ENCODE data around the gene CTF1.

CTF1 gene

DNA sequence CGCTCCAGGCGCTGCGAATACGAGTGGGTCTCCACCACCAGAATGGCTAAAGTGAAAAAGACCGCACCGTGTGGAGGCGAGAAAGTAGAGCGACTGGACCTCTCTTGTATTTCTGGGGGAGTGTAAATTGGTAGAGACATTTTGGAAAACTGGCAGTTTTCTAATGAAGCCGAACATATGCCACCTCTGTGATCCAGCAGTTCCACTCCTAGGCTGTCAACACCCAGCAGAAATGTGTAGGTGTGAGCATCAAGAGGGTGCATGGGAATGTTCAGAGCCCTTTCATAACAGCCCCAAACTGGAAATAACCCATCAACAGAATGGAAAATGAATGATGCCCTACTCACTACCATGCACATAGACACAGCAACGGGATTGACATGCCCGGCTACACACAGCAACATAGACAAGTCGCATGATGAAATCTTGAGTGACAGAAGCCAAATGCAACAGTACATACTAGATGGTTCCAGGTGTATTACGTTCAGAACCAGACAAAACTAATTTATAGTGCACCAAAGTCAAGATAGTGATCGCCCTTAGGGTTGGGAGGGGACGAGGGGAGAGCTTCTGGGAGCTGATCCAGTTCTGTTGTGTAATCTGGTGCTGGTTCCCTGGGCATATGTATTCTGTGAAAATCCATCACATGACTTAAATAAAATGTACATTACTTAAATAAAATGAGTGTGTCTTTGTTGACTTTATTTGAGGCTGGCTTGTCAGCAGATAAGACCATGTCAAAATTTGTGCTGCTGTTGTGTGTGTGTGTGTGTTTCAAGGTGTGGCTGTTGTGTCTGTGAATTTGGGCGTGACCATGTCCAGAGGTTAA, 1.7 kb upstream of the CTF1 start:
- TF ChIP-seq, protein P1, sequence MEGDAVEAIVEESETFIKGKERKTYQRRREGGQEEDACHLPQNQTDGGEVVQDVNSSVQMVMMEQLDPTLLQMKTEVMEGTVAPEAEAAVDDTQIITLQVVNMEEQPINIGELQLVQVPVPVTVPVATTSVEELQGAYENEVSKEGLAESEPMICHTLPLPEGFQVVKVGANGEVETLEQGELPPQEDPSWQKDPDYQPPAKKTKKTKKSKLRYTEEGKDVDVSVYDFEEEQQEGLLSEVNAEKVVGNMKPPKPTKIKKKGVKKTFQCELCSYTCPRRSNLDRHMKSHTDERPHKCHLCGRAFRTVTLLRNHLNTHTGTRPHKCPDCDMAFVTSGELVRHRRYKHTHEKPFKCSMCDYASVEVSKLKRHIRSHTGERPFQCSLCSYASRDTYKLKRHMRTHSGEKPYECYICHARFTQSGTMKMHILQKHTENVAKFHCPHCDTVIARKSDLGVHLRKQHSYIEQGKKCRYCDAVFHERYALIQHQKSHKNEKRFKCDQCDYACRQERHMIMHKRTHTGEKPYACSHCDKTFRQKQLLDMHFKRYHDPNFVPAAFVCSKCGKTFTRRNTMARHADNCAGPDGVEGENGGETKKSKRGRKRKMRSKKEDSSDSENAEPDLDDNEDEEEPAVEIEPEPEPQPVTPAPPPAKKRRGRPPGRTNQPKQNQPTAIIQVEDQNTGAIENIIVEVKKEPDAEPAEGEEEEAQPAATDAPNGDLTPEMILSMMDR (IDR thresholded peaks at IDR 0.05; ENCODE audit: low read length, missing control alignments) = no peak
- DNase-seq (ENCODE audit: low read depth) = peak; percentile 19
- peak overlapping the region; percentile 51 for H3K4me3 ChIP-seq (replicated peaks; ENCODE audit: low read depth, low read length)

DNA sequence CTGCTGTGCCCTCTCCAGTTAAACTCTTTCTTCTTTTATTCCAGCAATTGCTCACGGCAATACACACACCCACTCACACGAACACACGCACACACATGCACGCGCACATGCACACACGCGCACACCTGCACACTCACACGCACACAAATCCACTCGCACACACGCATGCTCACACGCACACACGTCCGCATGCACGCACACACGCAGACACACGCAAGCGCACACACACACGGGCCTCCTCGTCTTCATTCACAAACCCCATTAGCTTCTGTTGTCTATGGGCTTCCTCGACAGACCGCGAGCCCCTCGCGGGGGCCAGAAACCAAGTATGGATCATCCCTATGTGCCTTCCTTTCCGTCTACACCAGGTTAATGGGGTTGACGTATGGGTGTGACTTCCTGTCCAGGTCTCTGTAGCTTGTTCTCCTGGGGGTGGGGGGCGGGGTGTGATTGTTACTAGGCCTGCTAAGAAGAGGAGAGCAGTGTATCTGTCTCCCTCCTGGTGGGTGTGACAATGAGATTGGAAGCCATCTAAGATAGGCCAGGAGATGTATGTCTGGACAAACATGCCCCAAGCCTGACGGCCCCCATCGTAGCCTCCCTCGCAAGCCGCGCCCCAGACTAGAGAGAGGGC, 670 bp upstream of the CTF1 start:
- H3K4me3 ChIP-seq (replicated peaks; ENCODE audit: low read depth, low read length) = peak overlapping the region; percentile 61
- peak; percentile 15 for DNase-seq (ENCODE audit: low read depth)
- TF ChIP-seq, protein P1 (IDR thresholded peaks at IDR 0.05; ENCODE audit: low read length, missing control alignments) = no peak

DNA sequence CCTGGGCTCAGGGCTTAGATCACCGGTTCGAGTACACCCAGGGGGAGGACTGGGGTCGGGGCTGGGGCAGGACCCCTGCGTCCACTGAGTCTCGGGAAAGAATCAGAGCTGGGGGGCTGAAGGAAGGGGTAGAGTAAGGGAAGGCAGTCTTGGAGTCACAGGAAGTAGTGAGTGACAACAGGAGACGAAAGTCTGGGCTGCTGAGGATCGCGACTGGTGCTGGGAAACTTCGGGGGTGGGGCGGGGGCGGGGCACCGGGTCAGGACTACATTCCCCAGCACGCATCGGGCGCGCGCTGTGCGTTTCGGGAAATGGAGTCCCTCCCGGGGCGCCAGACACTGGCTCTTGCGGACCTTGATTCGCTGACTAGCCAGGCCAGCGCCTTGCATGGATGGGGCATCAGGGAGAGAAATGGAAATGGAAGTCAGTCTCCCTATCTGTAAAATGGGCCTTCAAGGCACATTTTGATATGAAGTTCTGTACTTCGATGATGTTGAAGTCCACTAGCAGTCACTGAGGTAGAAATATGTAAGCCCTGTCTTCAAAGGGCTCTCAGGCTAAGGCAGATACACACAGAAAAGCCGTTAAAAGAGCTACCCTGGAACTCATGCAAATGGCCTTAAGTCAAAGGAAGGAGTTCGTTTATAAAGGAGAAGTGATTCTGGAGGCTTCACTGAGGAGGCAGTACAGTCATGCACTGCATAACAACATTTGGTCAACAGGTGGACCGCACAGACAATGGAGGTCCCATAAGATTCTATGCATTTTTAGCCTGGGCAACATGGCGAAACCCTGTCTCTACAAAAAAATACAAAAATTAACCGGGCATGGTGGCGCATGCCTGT, 697 bp downstream of the CTF1 start:
- DNase-seq (ENCODE audit: low read depth) = peak; percentile 90
- H3K4me3 ChIP-seq (replicated peaks; ENCODE audit: low read depth, low read length) = peak overlapping the region; percentile 61

DNA sequence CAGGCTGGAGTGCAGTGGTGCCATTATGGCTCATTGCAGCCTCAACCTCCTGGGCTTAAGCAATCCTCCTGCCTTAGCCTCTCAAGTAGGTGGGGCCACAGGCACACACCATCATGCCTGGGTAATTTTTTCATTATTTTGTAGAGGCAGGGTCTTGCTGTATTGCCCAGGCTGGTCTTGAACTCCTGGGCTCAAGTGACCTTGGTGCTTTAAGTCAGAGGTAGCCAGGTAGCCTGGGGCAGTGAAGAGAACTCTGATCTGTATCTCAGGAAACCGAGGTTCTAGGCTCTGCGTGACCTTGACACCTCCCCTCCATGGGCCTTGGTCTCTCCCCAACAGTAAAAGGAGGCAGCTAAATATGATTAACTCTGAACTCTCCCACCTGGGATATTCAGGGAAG, 3.4 kb downstream of the CTF1 start:
- TF ChIP-seq, protein P1 (IDR thresholded peaks at IDR 0.05; ENCODE audit: low read length, missing control alignments) = no peak
- H3K4me3 ChIP-seq (replicated peaks; ENCODE audit: low read depth, low read length) = no peak overlapping the region
- DNase-seq (ENCODE audit: low read depth) = no peak

More for the DNA sequence above, 697 bp downstream of the CTF1 start:
- TF ChIP-seq, protein P1 (IDR thresholded peaks at IDR 0.05; ENCODE audit: low read length, missing control alignments) = no peak

DNA sequence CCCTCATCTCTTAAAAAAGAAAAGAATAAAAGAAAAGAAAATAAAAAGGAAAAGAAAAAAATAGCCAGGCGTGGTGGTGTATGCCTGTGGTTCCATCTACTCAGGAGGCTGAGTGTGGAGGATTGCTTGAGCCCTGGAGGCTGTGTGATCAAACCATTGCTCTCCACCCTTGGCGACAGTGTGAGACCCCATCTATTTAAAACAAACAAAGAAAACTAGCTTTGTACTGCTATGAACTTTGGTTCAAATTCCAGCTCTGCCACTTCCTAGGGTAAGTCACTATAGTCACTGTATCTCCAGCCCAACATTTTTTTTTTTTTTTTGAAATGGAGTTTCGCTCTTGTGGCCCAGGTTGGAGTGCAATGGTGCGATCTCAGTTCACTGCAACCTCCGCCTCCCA, 4.2 kb downstream of the CTF1 start:
- DNase-seq (ENCODE audit: low read depth) = no peak
- H3K4me3 ChIP-seq (replicated peaks; ENCODE audit: low read depth, low read length) = no peak overlapping the region
- TF ChIP-seq, protein P1 (IDR thresholded peaks at IDR 0.05; ENCODE audit: low read length, missing control alignments) = no peak

DNA sequence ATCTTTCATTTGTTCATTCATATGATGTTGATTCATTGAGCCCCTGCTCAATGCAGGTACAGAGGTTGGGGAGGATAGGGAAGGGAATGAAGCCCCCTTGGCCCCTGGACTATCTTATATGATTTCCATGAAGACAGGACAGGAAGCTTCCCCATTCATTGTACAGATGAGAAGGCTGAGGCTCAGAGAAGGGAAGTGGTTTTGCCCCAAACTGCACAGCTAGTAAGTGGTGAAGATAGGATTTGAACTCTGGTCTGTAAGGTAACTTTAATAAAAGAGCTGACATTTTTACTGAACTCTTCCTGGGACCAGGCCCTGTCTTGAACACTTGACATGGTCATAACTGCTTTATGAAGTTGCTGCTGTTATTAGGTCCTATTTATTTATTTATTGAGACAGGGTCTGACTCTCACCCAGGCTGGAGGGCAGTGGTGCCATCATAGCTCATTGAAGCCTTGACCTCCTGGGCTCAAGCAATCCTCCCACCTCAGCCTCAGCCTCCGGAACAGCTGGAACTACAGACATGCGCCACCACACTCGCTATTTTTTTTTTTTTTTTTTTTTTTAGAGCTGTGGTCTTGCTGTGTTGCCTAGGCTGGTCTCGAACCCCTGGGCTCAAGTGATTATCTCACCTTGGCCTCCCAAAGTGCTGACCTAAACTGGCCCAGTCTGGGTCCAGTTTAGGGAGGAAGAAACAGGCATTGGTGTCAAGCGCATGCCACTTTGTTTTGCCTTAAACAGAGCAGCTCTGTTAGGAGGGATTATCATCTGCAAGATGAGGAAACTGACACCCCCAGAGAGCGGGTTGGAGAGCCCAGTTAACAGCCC, 5.0 kb downstream of the CTF1 start:
- TF ChIP-seq, protein P1 (IDR thresholded peaks at IDR 0.05; ENCODE audit: low read length, missing control alignments) = no peak
- no peak for DNase-seq (ENCODE audit: low read depth)
- H3K4me3 ChIP-seq (replicated peaks; ENCODE audit: low read depth, low read length) = peak overlapping the region; percentile 38
